AG09309 (cell line): ENCODE results near the gene ACACA.

Source experiments
- DNase-seq: peaks from one replicate; pipeline ENCODE4 v3.0.0-alpha.2; 2010; ENCODE audit warnings: low read depth
- H3K4me3 ChIP-seq: 2 replicates; pipeline ENCODE4 v1.5.1; 2011; ENCODE audit warnings: mild to moderate bottlenecking, low read depth, low read length, moderate library complexity; ENCODE audit not compliant: control insufficient read depth
- CTCF ChIP-seq: IDR thresholded peaks from 2 replicates; pipeline ENCODE4 v1.5.1; 2011; ENCODE audit warnings: mild to moderate bottlenecking, low read depth, low read length, inconsistent platforms; ENCODE audit not compliant: insufficient read depth, control insufficient read depth; ENCODE audit errors: missing control alignments

ACACA gene

DNA sequence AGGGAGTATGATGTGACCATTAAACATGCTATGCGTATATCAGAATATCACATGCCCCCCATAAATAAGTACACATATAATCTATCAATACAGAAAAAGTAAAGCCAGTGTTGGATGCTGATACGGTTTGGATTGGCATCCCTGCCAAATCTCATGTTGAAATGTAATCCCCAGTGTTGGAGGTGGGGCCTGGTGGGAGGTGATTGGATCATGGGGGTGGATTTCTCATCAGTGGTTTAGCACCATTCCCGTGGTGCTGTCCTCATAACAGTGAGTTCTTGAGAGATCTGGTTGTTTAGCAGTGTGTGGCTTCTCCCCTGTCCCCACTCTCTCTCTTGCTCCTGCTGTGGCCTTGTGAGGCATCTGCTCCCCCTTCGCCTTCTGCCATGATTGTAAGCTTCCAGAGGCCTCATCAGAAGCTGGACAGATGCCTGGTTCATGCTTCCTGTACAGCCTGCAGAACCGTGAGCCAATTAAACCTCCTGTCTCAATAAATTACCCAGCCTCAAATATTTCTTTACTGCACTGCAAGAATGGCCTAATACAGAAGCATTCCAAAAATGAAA, 369.0 kb downstream of the ACACA start:
- no peak for DNase-seq
- no peak for TF ChIP-seq CTCF
- no peak overlapping the region for H3K4me3 ChIP-seq
